HFF-Myc (cell line): ENCODE results near the gene ATP6V1B1.

Experiments used
- DNase-seq: peaks from one replicate; pipeline ENCODE4 v3.0.0-alpha.2; 2011; ENCODE audit warnings: low read depth; ENCODE audit errors: extremely low read depth
- H3K4me3 ChIP-seq: replicated peaks from 2 replicates; pipeline ENCODE4 v1.5.1; 2011; ENCODE audit warnings: low read depth, mild to moderate bottlenecking, control low read depth, low read length
- CTCF ChIP-seq: IDR thresholded peaks from 2 replicates; pipeline ENCODE4 v1.5.1; 2012; ENCODE audit warnings: mild to moderate bottlenecking, low read depth, low read length, control low read depth; ENCODE audit errors: missing control alignments

Gene ATP6V1B1

GRCh38 chr2:70987386-70987785 lies 51.7 kb downstream of the ATP6V1B1 start:
- DNase-seq, result no peak
- no peak for TF ChIP-seq CTCF
- no peak overlapping the region for H3K4me3 ChIP-seq

GRCh38 chr2:70988151-70988550 lies 52.5 kb downstream of the ATP6V1B1 start:
- no peak overlapping the region for H3K4me3 ChIP-seq
- no peak for DNase-seq
- no peak for TF ChIP-seq CTCF

- no peak for DNase-seq
- TF ChIP-seq CTCF, result no peak
- H3K4me3 ChIP-seq, result no peak overlapping the region
These were observed 53.3 kb downstream of the ATP6V1B1 start for GRCh38 chr2:70988726-70989648.

- DNase-seq, result no peak
- no peak overlapping the region for H3K4me3 ChIP-seq
- no peak for TF ChIP-seq CTCF
These were observed 54.5 kb downstream of the ATP6V1B1 start for GRCh38 chr2:70990216-70990615.

GRCh38 chr2:70991142-70991541 lies 55.4 kb downstream of the ATP6V1B1 start:
- no peak for DNase-seq
- TF ChIP-seq CTCF, result no peak
- H3K4me3 ChIP-seq, result no peak overlapping the region

GRCh38 chr2:70991742-70992141 lies 56.0 kb downstream of the ATP6V1B1 start:
- DNase-seq, result no peak
- no peak for TF ChIP-seq CTCF
- H3K4me3 ChIP-seq, result no peak overlapping the region
